Calu3 (cell line): Measurements from ENCODE around the gene CD93. TPM values are rescaled to one million over a fixed set of nuclear protein-coding genes. Genes with fewer than 3 reads are reported as not detected.

Source experiments
- BruUV-seq: library from RNA; stranded (reverse); fragments of 400-500 nt; replicated peaks from 2 replicates; lab custom pipeline; 2021; lab: Mats Ljungman, UMichigan
- CTCF ChIA-PET: fragments of 300-600 bp; sonication (Branson Sonifier 250); formaldehyde crosslinking; loops from one replicate; lab custom pipeline; 2022; ENCODE audit warnings: antibody characterized with exemption; lab: Charles Lee
- DNase-seq: peaks from one replicate; pipeline ENCODE4 v3.0.0; 2022
- H3K27ac Mint-ChIP-seq: one replicate; pipeline ENCODE4 v1.8.0; 2022; ENCODE audit warnings: mixed read lengths; ENCODE audit not compliant: unreplicated experiment
- H3K27me3 Mint-ChIP-seq: one replicate; pipeline ENCODE4 v1.8.0; 2022; ENCODE audit warnings: mixed read lengths; ENCODE audit not compliant: unreplicated experiment
- H3K36me3 Mint-ChIP-seq: one replicate; pipeline ENCODE4 v1.8.0; 2022; ENCODE audit warnings: mild to moderate bottlenecking, moderate library complexity, mixed read lengths; ENCODE audit not compliant: insufficient read depth, unreplicated experiment
- H3K4me1 Mint-ChIP-seq: one replicate; pipeline ENCODE4 v1.8.0; 2022; ENCODE audit warnings: mild to moderate bottlenecking, low read depth, mixed read lengths; ENCODE audit not compliant: unreplicated experiment
- H3K4me3 Mint-ChIP-seq: one replicate; pipeline ENCODE4 v1.8.0; 2022; ENCODE audit warnings: mild to moderate bottlenecking, low read depth, moderate library complexity, mixed read lengths; ENCODE audit not compliant: unreplicated experiment
- H3K9me3 Mint-ChIP-seq: one replicate; pipeline ENCODE4 v1.8.0; 2022; ENCODE audit warnings: low read depth, mixed read lengths; ENCODE audit not compliant: unreplicated experiment
- CTCF ChIP-seq: fragments of 200-600 bp; IDR thresholded peaks from one replicate; pipeline ENCODE4 v1.8.0; 2022; ENCODE audit warnings: antibody characterized with exemption; ENCODE audit not compliant: unreplicated experiment
- intact Hi-C: fragments of 100-400 bp; cut with micrococcal nuclease; formaldehyde crosslinking; loops from one replicate; pipeline ENCODE4 v1.10.0; 2022; ENCODE audit not compliant: unreplicated experiment
- total RNA-seq: library from RNA; stranded (reverse); gene quantifications from 2 replicates; pipeline ENCODE4 v1.2.3, GENCODE V29; 2022

Gene CD93
- total RNA-seq, 1 experiment from 2014 or later: not detected

- H3K36me3 Mint-ChIP-seq: no peaks in the 10 kb centered on the region
- peaks cover 20% of the 10 kb centered on the region for H3K27me3 Mint-ChIP-seq
- no peak overlapping the region for H3K4me3 Mint-ChIP-seq
- no TSS peak for BruUV-seq
- CTCF ChIA-PET: no interaction called here
- H3K27ac Mint-ChIP-seq: no peak overlapping the region
- TF ChIP-seq CTCF: no peak
- no peak for DNase-seq
- no peaks in the 10 kb centered on the region for H3K4me1 Mint-ChIP-seq
- H3K9me3 Mint-ChIP-seq: no peaks in the 10 kb centered on the region
- intact Hi-C loops: no loop called here
Measured at GRCh38 chr20:23074052-23074451, 12.1 kb downstream of the CD93 start.

GRCh38 chr20:23072892-23073586 lies 13.1 kb downstream of the CD93 start:
- no peak for TF ChIP-seq CTCF
- H3K36me3 Mint-ChIP-seq: no peaks in the 10 kb centered on the region
- CTCF ChIA-PET: no interaction called here
- no peak overlapping the region for H3K27ac Mint-ChIP-seq
- no peaks in the 10 kb centered on the region for H3K4me1 Mint-ChIP-seq
- no TSS peak for BruUV-seq
- intact Hi-C loops: no loop called here
- H3K4me3 Mint-ChIP-seq: no peak overlapping the region
- no peaks in the 10 kb centered on the region for H3K9me3 Mint-ChIP-seq
- no peak for DNase-seq
- H3K27me3 Mint-ChIP-seq: peaks cover 19% of the 10 kb centered on the region

GRCh38 chr20:23071996-23072395 lies 14.1 kb downstream of the CD93 start:
- Mint-ChIP-seq H3K27ac (no peak overlapping the region), H3K9me3 (no peaks in the 10 kb centered on the region), H3K36me3 (no peaks in the 10 kb centered on the region), H3K4me1 (no peaks in the 10 kb centered on the region), H3K4me3 (no peak overlapping the region), H3K27me3 (peaks cover 9% of the 10 kb centered on the region)
- intact Hi-C loops: no loop called here
- CTCF ChIA-PET: no interaction called here
- no peak for TF ChIP-seq CTCF
- no peak for DNase-seq
- no TSS peak for BruUV-seq

- H3K36me3 Mint-ChIP-seq: no peaks in the 10 kb centered on the region
- no peak overlapping the region for H3K27ac Mint-ChIP-seq
- BruUV-seq: no TSS peak
- no peaks in the 10 kb centered on the region for H3K4me1 Mint-ChIP-seq
- no peaks in the 10 kb centered on the region for H3K9me3 Mint-ChIP-seq
- H3K27me3 Mint-ChIP-seq: peaks cover 3% of the 10 kb centered on the region
- intact Hi-C loops: no loop called here
- no peak overlapping the region for H3K4me3 Mint-ChIP-seq
- TF ChIP-seq CTCF: no peak
- DNase-seq: no peak
- CTCF ChIA-PET: no interaction called here
Measured at GRCh38 chr20:23071398-23071797, 14.7 kb downstream of the CD93 start.
